ENCODE data around the gene FASN. TPM values are rescaled to one million over a fixed set of nuclear protein-coding genes. Genes with fewer than 3 reads are reported as not detected.
"Not testable (repeated sequence)": the region's sequence is repeated elsewhere in the genome, so short reads cannot be mapped to it uniquely, and the experiment has no call there.

FASN gene
- total and polyA plus RNA-seq, 2 of the 4 experiments (the other 2 are of a cell fraction) = 12.4 to 56.0 TPM

GRCh38 chr17:82038796-82039409, 59.1 kb downstream of the FASN start:
- H2BK15ac ChIP-seq (ENCODE audit: low read depth, low read length); H4K91ac ChIP-seq (ENCODE audit: insufficient read depth, low read depth, low read length); H3K9ac ChIP-seq (ENCODE audit: low read depth, low read length); H3K23ac ChIP-seq (ENCODE audit: low read depth, low read length); H3K9me3 ChIP-seq (ENCODE audit: control insufficient read depth, insufficient read depth, low read length); H3K14ac ChIP-seq (replicated peaks; ENCODE audit: low read depth, low read length); CTCF ChIA-PET; POLR2A ChIA-PET (ENCODE audit: unreplicated experiment); H3K4me3 ChIP-seq (ENCODE audit: insufficient read depth, low read depth, low read length); H2AK5ac ChIP-seq (ENCODE audit: low read depth, low read length); H3K4me2 ChIP-seq (ENCODE audit: low read depth, low read length); dilution Hi-C loops (cut with HindIII; ENCODE audit: low sequenced_read_pairs, unreplicated experiment); H2BK20ac ChIP-seq (ENCODE audit: low read depth, low read length); ATAC-seq (ENCODE audit: low read depth); DNase-seq; H2BK120ac ChIP-seq (ENCODE audit: low read depth, low read length); H3K27me3 ChIP-seq (ENCODE audit: control insufficient read depth, insufficient read depth, low read length); H2AK9ac ChIP-seq (replicated peaks; ENCODE audit: low read depth, low read length, poor library complexity); H2AFZ ChIP-seq (replicated peaks; ENCODE audit: low read length, poor library complexity); H3K56ac ChIP-seq (ENCODE audit: extremely low read depth, insufficient read depth, low read length); H4K20me1 ChIP-seq (ENCODE audit: insufficient read depth, low read length); H3K4me1 ChIP-seq (ENCODE audit: control insufficient read depth, insufficient read depth, low read length); H4K8ac ChIP-seq (ENCODE audit: low read depth in 2 of 2, low read length in 2 of 2); BruUV-seq (replicated peaks); H2BK5ac ChIP-seq (ENCODE audit: low read depth, low read length, poor library complexity, severe bottlenecking); in situ Hi-C loops (cut with MboI; ENCODE audit: low sequenced_read_pairs); H3K18ac ChIP-seq (ENCODE audit: low read depth, low read length); H3K27ac ChIP-seq (ENCODE audit: insufficient read depth, low read length); H3K4ac ChIP-seq (ENCODE audit: low read depth, low read length); H4K5ac ChIP-seq (ENCODE audit: low read depth, low read length); H3K36me3 ChIP-seq (ENCODE audit: control insufficient read depth, insufficient read depth, low read length): not testable (repeated sequence)
- Histone ChIP-seq H3K79me1 (ENCODE audit: low read depth in 1 of 2, low read length in 2 of 2) (peaks cover 7 to 12% of the 10 kb centered on the region in 2 experiments), H3K9me1 (ENCODE audit: insufficient read depth, low read length) (peaks cover 14% of the 10 kb centered on the region; the same call in 1 of the 2 replicates)
- WGBS, 2 experiments (ENCODE audit: extremely low coverage in 2 of 2, insufficient read length in 1 of 2) = 86% methylated on average over 6 of the region's 16 CpGs; no CpG with 5 or more reads in 1 of the 2 experiments
- intact Hi-C loops (cut with micrococcal nuclease) = loop anchor here (10.0 kb wide), 1 partner anchor 286 kb away; no protein-coding TSS in a partner anchor
